ENCODE measurements around the gene NCAPD3. TPM values are rescaled to one million over a fixed set of nuclear protein-coding genes. Genes with fewer than 3 reads are reported as not detected.

NCAPD3 gene
- polyA plus RNA-seq, 4 donors, result 30.1 to 31.2 (median 30.6) TPM

GRCh38 chr11:134164490-134165370 is 59.0 kb downstream of the NCAPD3 start:
- DNase-seq (ENCODE audit: low read depth in 4 of 4, low spot score in 3 of 4), result no peak

- DNase-seq (ENCODE audit: low read depth in 4 of 4, low spot score in 3 of 4), result no peak
Observed at GRCh38 chr11:134159652-134160051, 64.1 kb downstream of the NCAPD3 start.

- DNase-seq (ENCODE audit: low read depth in 4 of 4, low spot score in 3 of 4), result no peak
Observed at GRCh38 chr11:134158023-134158422, 65.7 kb downstream of the NCAPD3 start.

- DNase-seq (ENCODE audit: low read depth in 4 of 4, low spot score in 3 of 4), result no peak
Observed at GRCh38 chr11:134157451-134157850, 66.3 kb downstream of the NCAPD3 start.

DNA sequence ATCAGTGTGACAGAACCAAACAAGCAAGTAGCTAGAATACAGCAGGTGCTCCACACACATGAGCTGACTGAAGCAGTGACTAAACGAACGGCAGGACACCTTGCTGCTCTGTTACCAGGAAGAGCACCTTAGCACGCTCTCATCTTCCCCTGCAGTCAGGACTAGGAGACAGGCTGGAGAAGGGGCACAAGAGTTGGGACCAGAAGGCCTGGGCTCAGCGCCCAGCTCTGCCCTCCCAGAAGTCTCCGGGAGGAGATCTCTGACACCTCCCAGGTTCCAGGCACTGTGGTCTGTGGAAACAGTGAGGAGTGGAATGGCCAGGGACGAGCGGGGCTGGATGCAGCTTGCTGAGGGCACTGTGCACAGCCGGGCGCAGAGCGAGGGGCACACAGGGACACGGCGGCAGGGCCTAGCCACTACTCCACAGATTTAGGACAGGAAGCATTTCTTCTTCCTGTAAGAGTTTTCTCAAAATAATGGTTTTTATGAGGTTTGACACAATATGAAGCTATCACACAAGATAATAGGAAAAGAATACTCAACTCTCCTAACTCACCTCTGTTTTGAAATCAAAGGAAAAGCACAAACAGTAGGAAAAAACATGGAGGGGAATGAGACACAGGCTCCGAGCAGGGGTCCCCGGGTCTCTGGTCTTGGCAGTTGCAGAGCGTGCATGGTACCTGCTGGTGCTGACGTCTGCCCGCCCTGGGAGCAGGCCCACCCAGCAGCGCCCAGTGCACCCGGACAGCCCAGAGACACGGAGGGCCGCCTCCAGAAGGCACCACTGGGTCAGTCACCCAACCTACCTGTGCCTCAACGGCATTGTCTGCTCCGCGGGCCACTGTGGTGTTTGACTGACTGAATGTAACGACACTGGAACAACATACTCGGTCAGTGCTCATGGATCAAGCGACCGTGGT is 67.6 kb downstream of the NCAPD3 start:
- no peak for DNase-seq (ENCODE audit: low read depth in 4 of 4, low spot score in 3 of 4)

GRCh38 chr11:134155456-134155855 is 68.3 kb downstream of the NCAPD3 start:
- no peak for DNase-seq (ENCODE audit: low read depth in 4 of 4, low spot score in 3 of 4)

DNA sequence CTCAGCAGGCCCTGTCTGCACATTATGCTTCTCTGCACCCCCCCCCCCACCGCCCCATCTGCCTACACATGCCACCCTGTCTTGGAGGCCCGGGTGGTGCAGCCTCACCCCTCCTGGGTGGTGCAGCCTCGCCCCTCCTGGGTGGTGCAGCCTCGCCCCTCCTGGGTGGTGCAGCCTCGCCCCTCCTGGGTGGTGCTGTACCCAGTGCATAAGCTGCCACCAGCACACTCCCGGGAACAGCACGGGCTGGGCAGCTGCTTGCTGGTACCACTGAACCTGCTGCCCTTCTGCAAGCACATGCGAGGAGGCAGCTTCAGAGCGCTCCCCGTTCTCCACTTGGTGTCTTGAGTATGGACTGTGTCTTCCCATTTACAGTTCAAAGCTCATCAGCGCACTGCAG is 69.3 kb downstream of the NCAPD3 start:
- no peak for DNase-seq (ENCODE audit: low read depth in 4 of 4, low spot score in 3 of 4)

DNA sequence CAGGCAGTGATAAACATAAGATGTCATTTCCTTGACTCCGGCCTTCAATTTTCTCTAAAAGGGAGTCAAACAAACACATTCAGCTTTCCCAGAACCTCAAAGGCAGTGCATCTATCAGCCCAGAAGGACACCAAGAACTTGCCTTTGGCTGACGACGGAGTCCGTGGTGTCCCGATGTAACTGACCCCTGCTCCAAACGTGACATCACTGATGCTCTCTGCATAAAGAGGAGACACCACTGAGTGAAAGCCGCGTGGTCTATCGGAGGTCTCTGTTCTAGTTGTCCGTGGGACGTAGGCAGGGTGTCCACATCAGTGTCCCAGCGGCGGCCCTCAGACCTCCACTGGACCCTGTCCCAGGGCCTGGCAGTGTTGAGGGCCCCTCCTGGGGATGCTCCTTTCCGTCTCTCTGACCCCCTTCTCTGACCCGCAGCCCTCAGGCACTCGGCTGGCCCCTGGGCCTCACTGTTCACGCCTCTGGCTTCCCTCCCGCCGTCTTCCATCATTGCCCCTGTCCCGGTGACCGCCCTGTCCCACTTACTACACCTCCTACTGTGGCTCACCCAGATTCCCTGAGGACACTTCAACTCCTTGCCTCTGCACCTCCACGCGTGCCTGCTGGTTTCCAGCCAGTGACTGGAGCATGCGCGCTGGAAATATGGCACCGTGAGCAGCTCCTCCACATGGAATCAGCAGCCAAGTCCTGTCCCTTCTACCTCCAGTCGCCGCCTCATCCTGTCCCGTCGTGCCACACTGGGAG is 70.4 kb downstream of the NCAPD3 start:
- no peak for DNase-seq (ENCODE audit: low read depth in 4 of 4, low spot score in 3 of 4)

GRCh38 chr11:134152696-134153095 is 71.1 kb downstream of the NCAPD3 start:
- DNase-seq (ENCODE audit: low read depth in 4 of 4, low spot score in 3 of 4), result no peak

DNA sequence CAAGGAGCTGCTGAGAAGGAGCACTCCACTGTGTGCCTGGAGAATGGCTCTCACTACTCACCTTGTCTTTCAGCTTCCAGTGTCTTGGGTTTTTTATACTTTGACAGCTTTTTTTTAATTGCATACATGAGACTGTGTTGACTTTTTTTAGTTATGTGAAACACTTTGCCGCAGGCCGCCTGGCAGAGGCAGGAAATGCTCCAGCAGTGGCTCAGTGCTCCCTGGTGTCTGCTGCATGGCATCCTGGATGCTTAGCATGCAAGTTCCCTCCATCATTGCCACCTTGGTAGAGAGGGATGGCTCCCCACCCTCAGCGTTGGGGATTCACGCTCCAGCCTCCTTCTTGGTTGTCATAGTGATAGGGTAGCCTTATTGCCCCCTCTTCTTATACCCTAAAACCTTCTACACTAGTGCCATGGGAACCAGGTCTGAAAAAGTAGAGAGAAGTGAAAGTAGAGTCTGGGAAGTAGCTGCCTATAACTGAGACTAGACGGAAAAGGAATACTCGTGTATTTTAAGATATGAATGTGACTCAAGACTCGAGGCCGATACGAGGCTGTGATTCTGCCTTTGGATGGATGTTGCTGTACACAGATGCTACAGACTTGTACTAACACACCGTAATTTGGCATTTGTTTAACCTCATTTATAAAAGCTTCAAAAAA is 72.6 kb downstream of the NCAPD3 start:
- no peak for DNase-seq (ENCODE audit: low read depth in 4 of 4, low spot score in 3 of 4)

GRCh38 chr11:134150195-134150903 is 73.4 kb downstream of the NCAPD3 start:
- no peak for DNase-seq (ENCODE audit: low read depth in 4 of 4, low spot score in 3 of 4)

DNA sequence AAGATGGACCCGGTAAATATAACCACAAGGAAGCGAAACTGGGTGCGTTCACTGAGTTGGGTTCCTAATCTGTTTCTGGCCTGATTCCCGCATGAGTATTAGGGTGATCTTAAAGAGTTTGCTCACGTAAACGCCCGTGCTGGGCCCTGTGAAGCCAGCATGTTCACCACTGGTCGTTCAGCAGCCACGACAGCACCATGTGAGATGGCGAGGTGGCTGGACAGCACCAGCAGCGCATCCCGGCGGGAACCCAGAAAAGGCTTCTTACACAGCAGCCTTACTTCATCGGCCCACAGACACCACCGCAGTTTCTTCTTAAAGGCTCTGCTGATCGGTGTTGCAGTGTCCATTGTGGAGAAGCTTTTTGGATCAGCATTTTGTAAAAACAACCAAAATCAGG is 74.4 kb downstream of the NCAPD3 start:
- no peak for DNase-seq (ENCODE audit: low read depth in 4 of 4, low spot score in 3 of 4)

DNA sequence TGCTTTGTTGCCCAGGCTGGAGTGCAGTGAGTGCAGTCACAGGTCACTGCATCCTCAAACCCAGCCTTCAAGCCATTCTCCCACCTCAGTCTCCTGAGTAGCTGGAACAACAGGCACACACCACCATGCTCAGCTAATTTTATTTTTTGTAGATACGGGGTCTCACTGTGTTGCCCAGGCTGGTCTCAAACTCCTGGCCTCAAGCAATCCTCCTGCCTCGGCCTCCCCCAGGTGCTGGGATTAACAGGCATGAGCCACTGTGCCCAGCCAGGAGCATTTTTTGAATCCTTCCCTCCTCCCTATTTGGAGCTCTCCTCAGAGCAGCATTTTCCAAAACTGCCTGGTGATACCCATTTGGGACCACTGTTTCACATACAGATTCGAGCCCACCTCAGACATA is 77.2 kb downstream of the NCAPD3 start:
- DNase-seq (ENCODE audit: low read depth in 4 of 4, low spot score in 3 of 4), result no peak

- no peak for DNase-seq (ENCODE audit: low read depth in 4 of 4, low spot score in 3 of 4)
Observed at GRCh38 chr11:134145715-134146114, 78.1 kb downstream of the NCAPD3 start.

- no peak for DNase-seq (ENCODE audit: low read depth in 4 of 4, low spot score in 3 of 4)
Observed at GRCh38 chr11:134144744-134145143, 79.0 kb downstream of the NCAPD3 start.

DNA sequence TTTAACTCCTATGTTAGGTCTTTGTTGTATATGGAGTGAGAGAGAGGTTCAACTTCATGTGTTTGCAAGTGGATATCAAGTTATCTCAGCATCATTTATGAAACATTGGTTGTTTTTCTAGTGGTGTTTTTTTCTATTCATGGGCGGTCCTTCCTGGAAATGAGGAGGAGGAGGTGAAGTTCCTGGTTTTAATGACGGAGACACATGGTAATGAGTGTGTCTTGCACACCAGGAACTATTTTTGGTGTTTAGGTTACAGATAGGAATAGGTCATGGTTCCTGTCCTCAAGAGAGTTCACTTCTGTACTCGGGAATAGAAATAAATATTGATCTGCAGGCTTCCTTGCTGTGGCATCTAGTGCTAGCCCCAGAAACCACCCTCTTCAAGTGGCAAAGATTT is 80.0 kb downstream of the NCAPD3 start:
- DNase-seq (ENCODE audit: low read depth in 4 of 4, low spot score in 3 of 4), result no peak

DNA sequence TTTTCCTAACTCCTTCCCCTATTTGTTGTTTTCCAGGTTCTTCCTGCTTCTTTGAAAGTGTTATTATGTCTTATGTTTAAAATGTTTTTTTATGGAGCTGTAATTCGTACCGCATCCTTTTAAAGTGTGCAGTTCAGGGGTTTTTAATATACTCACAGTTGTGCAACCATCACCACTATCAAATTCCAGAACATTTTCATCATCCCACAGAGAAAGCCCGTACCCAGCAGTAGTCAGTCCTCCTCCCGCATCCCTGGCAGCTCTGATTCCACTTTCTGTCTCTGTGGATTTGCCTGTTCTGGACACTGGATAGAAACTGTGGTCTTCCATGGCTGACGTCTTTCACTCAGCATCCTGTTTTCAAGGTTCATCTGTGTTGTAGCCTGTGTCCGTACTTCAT is 81.2 kb downstream of the NCAPD3 start:
- DNase-seq (ENCODE audit: low read depth in 4 of 4, low spot score in 3 of 4), result no peak

DNA sequence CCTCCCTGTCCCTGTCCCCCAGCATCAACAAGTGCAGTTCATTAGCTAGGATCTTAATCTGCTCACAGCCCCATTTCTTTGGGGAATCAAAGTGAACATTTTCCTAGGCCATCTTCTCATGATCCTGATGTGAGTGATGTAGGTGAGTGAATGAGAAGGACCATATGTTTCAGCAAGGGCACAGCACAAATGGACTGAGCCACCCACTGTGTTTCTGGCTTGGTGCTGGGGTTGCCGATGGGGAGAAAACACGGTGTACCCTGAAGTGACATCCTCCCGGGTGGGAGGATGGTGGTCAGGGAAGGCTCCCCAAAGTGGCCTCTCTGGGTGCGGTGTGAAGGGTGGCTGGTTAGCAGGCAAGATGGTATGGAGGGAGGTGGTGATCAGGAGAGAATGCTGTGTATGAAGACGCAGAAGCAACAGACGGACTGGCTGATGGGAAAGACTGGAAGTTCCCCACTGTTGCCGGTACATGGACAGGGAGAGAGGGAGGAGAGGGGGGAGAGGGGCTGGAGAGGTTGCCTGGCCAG is 82.7 kb downstream of the NCAPD3 start:
- no peak for DNase-seq (ENCODE audit: low read depth in 4 of 4, low spot score in 3 of 4)

DNA sequence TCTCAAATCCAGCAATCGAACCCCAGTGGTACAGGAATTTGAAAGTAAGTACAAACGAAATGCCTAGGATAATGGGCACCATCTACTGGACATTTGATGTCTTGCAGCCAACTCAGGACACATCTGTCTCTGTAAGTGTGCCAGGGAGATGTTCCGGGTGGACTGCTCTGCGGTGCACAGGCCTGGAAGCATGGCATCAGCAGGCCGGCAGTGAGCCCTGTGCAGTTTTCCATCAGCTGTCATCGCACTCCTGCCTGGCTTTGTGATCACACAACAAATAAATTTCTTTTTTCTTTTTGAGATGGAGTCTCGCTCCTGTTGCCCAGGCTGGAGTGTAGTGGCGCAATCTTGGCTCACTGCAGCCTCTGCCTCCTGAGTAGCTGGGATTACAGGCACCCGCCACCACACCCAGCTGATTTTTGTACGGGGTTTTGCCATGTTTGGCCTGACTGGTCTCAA is 83.9 kb downstream of the NCAPD3 start:
- peak in 3 of 4 donors; percentile 55 to 64 (median 64) for DNase-seq (ENCODE audit: low read depth in 4 of 4, low spot score in 3 of 4)
